HG03460 (cell line): ENCODE data around the gene ZER1.
"Not testable (repeated sequence)": the region's sequence is repeated elsewhere in the genome, so short reads cannot be mapped to it uniquely, and the experiment has no call there.

Experiments used
- ATAC-seq: cut with Tn5 transposase; IDR thresholded peaks from one replicate; pipeline ENCODE4 v1.9.1; 2021; ENCODE audit not compliant: unreplicated experiment

ZER1 gene

DNA sequence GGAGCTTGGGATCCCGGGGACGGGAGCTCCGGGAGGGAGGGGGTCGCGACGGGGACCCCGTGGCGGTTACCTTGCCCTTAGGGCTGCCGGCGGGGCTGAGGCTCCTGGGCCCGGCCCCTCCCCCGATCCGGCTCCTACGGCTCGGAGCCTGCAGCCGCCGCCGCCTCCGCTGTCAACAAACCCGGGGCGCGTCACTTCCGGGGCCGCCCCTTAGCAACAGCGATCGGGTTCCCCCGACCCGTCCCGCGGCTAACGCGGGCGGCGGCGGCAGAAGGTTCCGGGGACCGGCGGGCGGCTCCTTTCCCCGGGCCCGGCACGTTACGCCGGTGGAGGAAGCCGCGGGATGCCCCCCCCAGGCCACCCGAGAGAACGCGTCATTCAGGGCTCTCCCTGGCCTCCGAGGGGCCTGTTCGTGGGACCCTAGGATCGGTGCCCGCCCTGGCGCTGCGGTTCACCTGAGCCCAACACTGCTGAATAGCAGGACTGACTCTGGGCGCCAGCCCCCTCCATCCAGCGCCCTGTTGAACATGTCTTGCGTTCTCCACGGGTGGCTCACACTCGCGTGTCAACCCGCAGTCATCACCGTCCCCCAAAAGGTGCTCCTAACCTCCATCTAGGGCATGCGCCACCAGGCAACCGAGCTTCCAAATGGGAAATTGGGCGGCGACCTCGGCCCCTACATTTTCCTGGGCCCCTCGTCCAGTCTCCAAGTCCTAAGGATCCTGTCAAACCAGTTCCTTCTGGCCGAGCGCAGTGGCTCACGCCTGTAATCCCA is at the start of gene ZER1:
ZER1 (minus strand) TSS at position 183 of the 775 bp plus-strand sequence. CDS start 16,362 bp downstream, outside the sequence.
- ATAC-seq = peak; percentile 84

DNA sequence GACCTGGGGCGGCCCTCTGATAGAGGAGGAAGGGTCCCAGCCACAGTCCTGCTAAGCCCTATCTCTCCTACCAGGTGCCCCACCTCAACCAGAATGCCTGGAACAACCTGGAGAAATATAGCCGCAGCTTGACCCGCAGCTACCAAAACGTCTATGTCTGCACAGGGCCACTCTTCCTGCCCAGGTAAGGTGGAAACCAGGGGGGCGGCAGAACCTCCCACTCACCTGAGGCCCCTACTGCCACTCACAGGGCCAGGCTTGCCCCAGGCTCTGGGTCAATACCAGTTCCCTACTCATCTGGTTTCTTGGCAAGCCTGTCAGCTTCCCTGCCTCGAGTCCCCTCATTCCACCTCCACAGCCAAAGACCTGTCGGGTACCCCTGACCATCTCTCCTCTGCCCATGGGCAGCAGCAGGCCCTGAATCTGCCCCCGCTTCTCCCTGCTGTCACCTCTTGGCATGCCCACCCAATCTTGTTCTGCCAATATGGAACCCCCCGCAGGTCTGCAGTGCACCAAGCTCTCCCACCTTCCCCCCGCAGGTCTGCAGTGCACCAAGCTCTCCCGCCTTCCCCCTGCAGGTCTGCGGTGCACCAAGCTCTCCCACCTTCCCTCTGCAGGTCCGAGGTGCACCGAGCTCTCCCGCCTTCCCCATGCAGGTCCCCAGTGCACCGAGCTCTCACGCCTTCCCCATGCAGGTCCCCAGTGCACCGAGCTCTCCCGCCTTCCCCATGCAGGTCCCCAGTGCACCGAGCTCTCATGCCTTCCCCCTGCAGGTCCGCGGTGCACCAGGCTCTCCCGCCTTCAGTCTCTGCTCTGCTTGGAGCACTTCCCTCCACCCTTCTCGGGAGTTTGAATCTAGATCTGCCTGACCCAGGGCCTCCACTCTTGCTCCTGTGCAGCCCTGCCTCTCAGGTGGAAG is 49.2 kb upstream of the ZER1 start:
- ATAC-seq = no peak

- no peak for ATAC-seq
These were observed 48.3 kb upstream of the ZER1 start for GRCh38 chr9:128819716-128820664.

DNA sequence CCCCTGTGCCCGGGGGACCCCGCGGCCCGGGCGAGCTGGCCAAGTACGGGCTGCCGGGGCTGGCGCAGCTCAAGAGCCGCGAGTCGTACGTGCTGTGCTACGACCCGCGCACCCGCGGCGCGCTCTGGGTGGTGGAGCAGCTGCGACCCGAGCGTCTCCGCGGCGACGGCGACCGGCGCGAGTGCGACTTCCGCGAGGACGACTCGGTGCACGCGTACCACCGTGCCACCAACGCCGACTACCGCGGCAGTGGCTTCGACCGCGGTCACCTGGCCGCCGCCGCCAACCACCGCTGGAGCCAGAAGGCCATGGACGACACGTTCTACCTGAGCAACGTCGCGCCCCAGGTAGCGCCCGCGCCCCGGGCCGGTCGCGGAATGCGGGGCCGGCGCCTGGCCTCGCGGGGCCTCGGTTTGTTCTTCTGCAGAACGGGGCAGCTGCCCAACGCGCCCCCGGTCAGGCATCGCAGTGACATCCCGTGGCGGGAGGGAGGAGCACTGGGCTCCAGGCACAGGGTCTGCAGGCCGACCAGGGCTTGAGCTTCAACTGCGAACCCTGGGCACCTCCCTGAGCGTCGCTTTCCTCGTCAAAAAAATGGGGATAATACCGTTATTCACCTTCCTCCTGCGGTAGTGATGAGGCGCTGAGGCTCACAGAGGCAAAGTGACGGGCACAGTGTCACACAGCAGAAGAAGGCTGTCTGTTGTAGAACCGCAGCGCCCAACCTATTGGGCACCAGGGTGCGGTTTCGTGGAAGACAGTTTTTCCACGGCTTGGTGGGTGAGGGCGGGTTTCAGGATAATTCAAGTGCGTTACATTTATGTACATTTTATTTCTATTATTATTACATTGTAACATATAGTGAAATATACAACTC is 47.4 kb upstream of the ZER1 start:
- ATAC-seq = peak; percentile 19

DNA sequence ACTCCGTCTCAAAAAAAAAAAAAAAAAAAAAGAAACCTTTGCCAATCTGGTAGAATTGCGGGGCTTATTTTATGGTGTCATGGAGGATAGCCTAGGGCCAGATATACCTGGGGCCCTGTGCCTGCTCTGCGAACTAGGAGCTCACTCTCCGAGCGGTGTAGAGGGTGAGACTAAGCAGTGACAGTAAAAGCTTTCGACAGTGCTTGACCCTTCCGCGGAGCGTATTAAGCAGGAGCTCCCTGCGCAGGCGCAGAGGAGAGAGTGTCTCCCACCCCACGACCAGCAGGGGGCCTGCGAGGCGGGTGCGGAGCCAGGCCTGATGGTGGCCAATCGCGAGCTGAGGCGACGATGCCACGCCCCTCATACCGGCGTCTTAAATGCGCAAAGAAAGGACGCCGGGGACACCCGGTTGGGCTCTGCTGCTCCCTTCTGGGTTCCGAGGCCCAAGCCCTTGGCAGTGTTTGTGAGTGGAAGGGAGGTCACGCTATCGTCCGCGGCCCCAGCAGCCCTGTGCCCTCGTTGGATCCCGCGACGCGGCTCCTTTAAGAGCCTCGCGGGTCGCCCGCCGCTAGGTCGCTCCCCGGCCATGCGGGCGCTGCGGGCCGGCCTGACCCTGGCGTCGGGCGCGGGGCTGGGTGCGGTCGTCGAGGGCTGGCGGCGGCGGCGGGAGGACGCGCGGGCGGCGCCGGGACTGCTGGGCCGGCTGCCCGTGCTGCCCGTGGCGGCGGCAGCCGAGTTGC is 46.5 kb upstream of the ZER1 start, which contains the start of gene ENDOG:
ENDOG (plus strand) TSS at position 402 of the 740 bp plus-strand sequence; CDS start at position 587, 185 bp downstream.
- peak; percentile 86 for ATAC-seq

- no peak for ATAC-seq
These were observed 39.1 kb upstream of the ZER1 start for GRCh38 chr9:128810873-128811272.

GRCh38 chr9:128809831-128810230 is 38.1 kb upstream of the ZER1 start:
- no peak for ATAC-seq

GRCh38 chr9:128809036-128809599 is 37.4 kb upstream of the ZER1 start:
- no peak for ATAC-seq

DNA sequence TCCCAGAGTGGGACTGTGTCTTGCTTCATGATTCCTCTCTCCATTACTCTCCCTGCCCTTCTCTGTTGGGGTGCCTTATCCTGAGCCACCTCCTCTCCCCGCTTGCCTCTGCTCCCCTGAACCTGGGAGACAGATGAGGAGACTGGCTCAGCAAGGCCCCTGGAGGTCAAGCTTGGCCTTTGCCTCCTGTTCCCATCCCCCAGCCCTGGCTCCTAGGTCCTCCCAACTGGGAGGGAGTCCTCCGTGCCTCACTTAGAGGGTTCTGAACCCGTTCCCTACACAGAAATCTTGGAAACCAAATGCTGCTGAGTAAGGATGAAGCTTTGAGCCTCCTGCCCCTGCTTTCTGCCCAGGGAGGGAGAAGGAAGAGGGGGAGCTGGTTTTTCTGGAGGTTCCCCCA is 36.8 kb upstream of the ZER1 start:
- ATAC-seq = no peak

GRCh38 chr9:128807827-128808226 is 36.1 kb upstream of the ZER1 start:
- ATAC-seq = no peak

GRCh38 chr9:128805661-128806060 is 33.9 kb upstream of the ZER1 start:
- ATAC-seq = no peak

GRCh38 chr9:128802482-128802881 is 30.8 kb upstream of the ZER1 start:
- ATAC-seq = no peak

DNA sequence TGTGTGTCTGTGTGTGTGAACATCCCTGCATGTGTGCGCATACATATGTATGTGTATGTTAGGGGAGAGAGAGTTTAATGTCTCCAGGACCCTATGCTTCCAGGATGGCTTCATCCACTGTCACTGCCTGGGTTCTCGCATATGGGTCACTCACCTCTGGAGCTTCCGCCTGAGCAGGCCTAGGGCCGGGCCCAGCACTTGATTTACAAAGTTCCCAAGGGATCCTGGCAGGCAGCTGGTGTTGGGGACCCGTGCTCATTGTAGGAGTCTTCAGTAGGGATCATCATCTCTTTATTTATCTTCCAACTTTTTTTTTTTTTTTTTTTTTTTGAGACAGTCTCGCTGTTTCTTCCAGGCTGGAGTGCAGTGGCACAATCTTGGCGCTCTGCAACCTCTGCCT is 28.3 kb upstream of the ZER1 start:
- no peak for ATAC-seq

DNA sequence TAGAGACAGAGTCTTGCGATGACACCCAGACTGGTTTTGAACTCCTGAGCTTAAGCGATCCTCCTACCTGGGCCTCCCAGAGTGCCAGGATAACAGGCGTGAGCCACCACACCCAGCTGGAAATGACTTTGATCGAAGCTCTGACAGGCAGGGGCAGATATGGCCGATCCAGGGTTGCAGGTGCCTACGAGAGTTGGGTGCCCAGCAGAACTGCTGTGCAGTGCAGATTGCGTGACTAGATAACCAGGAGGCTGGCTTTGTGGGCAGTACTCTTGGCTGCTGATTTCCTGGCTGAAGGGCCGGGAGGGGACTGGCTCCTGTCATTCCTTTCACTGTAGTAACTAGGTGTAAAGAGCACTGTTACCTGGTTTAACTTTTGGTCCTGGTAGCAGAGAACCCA is 27.2 kb upstream of the ZER1 start:
- ATAC-seq = no peak

- ATAC-seq = not testable (repeated sequence)
These were observed 23.2 kb upstream of the ZER1 start for GRCh38 chr9:128794961-128795360.

DNA sequence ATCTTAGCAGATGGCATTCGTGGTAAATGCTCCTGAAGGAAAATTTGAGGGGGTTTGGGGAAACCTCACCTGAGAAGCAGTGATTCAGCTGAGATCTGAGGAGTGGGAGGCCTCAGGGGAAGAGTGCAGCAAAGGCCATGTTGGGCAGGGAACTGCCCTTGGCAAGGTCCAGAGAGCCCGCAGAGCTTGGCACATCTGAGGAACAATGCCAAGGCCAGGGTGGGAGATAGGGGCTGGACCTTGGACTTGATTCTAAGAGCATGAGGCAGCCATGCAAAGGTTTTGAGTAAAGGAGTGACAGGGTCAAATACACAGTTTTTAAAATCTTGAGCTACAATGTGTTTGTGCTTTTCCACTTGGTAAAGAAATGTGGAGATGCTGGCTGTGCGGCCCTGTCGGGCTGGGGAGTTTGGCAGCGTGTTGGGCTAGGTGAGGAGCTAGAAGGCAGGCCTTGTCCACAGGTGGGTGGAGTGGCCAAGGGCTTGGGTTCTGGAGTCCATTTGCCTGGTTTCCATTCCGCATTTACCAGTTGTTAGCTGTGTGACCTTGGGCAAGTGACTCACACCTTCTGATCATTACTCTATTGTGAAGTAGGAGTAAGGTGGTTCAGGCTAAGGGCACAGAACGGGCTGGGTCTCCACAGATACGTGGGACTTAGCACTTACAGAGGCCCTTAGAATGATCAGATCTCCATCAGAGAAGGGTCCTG is 21.4 kb upstream of the ZER1 start:
- no peak for ATAC-seq

- no peak for ATAC-seq
These were observed 20.4 kb upstream of the ZER1 start for GRCh38 chr9:128792134-128792533.

DNA sequence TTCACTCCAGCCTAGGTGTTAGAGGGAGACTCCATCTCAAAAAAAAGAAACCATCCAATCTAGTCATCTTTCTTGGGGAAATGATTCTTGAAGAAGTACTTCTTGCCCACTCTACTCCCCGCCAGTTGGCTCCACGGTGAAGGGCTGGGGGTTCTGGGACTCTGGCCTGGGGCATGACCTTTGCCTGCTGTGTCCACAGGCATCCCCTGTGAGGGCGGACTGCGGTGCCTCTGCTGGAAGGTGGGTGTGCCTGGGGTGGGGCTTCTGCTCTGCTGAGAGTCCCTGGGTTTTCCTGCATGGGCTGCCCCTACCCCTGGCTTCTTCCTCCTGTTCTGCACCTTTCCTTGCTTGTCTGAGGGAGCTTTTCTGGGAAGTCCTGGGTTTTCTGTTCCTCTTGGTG is 18.8 kb upstream of the ZER1 start:
- no peak for ATAC-seq
